Bronchial epithelial cell (primary cell): ENCODE results near the gene DRD2. TPM values are rescaled to one million over a fixed set of nuclear protein-coding genes. Genes with fewer than 3 reads are reported as not detected.

Experiments used
- DNase-seq: peaks from one replicate; pipeline ENCODE4 v3.0.0-alpha.2; 2010; ENCODE audit warnings: low read depth
- FAIRE-seq: peaks from 2 replicates; lab custom pipeline; 2011; peaks lifted over from hg19 to GRCh38; lab: Jason Lieb, UNC
- H3K27me3 ChIP-seq: 2 replicates; pipeline ENCODE4 v1.5.1; 2011; ENCODE audit warnings: low read length; ENCODE audit not compliant: control insufficient read depth, insufficient read depth
- H3K36me3 ChIP-seq: 2 replicates; pipeline ENCODE4 v1.5.1; 2011; ENCODE audit warnings: low read length; ENCODE audit not compliant: control insufficient read depth, insufficient read depth
- H3K4me3 ChIP-seq: 2 replicates; pipeline ENCODE4 v1.5.1; 2011; ENCODE audit warnings: mild to moderate bottlenecking, low read depth, low read length, control low read depth
- CTCF ChIP-seq: IDR thresholded peaks from 2 replicates; pipeline ENCODE4 v1.5.1; 2011; ENCODE audit warnings: mild to moderate bottlenecking, moderate library complexity, low read length, control low read depth, inconsistent platforms; ENCODE audit not compliant: insufficient read depth, severe bottlenecking
- total RNA-seq: library from RNA; depleted of rRNA; stranded (reverse); fragments of >200 nt; gene quantifications from 2 replicates; pipeline ENCODE4 v1.2.1, GENCODE V29; 2014

The DRD2 gene
- total RNA-seq, 1 donor from 2014 or later: not detected

DNA sequence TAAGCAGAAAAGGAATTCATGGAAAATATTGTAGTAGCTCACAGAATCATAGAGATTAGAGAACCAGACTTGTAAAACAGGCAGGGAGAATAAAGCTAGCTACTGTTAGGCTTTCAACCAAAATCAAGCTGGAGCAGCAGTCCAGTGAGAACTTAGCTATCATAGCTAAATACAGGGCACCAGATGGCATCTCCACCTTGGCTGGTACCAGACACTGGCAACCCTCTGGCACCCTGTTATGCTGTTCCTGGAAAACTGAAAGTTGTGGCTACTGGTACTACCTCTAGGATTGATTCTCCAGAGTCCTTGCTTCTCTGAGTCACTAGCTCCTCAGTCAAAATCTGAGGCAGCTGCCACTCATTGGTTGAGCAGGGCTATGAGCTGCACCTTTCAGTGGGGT, 6.0 kb upstream of the DRD2 start:
- FAIRE-seq (no peak), DNase-seq (no peak)
- H3K36me3 ChIP-seq: no peaks in the 10 kb centered on the region
- peaks cover 8% of the 10 kb centered on the region for H3K27me3 ChIP-seq
- no peak for TF ChIP-seq CTCF
- no peak overlapping the region for H3K4me3 ChIP-seq

DNA sequence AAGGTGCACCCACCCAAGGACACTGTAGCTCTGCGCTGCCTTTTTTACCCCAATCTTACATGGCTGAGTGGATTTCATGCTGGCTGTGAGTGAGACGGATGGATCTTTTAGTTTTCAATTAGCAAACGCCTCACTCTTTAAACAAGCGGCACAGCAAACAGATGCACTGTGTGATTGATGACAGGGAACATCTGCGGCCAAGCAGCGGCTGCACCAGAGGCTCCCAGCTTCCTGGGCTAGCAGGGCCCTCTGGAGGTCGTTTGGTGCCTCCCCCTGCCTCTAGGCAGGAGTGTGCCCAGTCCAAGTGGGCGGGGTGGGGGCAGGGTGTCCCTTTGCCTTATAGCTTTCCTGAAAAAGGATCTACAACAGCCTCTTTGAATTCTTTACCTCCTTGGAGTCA, 2.1 kb upstream of the DRD2 start:
- Histone ChIP-seq H3K4me3 (no peak overlapping the region), H3K27me3 (peaks cover 25% of the 10 kb centered on the region), H3K36me3 (no peaks in the 10 kb centered on the region)
- FAIRE-seq (no peak), DNase-seq (no peak)
- TF ChIP-seq CTCF: no peak

DNA sequence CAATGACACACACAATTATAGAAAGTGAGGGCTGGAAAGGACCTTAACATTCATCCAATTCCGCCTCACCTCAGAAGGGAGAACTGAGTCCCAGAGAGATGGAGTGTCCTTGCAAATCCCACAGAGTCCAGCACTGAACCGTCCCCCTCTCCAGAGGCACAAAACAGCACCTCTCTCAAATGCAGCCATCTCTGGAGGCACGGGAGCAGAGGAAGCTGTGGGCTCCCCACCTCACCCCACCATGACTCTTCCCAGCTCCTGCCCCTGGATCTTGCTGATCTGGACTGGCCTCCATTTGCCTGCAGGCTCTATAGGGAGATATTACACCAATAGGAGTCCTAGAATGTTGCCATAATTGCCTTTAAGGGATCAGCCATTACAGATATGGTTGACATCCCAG, 1.4 kb upstream of the DRD2 start:
- DNase-seq: no peak
- H3K4me3 ChIP-seq: no peak overlapping the region
- FAIRE-seq: no peak
- H3K36me3 ChIP-seq: no peaks in the 10 kb centered on the region
- peaks cover 26% of the 10 kb centered on the region for H3K27me3 ChIP-seq
- no peak for TF ChIP-seq CTCF

DNA sequence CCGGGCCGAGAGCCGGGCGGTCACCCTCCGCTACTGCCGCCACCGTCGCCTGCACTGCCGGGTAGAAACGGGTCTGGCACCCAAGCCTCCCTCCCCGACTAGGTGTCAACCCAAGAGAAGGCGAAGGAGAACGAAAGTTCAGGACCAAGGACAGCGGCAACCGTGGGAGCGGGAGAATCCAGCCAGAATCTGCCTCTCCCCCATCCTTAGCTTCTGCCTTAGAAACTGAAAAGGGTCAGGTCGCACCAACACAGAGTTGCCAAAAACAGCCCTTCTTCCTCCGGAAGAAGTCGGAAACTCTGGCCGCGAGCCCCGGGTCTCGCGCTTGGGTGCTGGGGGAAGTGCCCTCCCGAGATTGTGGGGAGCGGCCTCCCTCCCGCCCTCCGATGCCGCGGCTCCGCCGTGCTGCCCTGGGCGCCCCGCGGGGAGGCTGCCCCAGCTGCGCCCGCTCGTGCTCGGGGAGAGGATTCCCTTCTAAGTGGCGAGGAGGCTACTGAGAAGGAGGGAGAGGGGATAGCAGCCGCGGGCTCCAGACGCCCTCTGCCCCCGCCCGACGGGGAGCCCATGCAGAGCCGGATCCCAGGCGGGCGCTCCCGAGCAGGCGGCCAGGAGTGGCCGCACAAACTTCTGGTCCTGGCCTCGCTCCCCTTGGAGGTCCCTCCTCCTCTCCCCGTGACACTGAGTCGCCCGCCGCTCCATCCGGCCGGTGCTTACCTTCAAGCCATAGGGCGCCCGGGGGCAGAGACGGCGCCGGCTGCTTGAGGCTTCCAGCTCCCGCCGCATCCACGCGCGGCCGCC, 637 bp downstream of the DRD2 start:
- Histone ChIP-seq H3K27me3 (peaks cover 28% of the 10 kb centered on the region), H3K36me3 (no peaks in the 10 kb centered on the region), H3K4me3 (no peak overlapping the region)
- FAIRE-seq: no peak
- peak; percentile 64 for DNase-seq
- TF ChIP-seq CTCF: no peak

DNA sequence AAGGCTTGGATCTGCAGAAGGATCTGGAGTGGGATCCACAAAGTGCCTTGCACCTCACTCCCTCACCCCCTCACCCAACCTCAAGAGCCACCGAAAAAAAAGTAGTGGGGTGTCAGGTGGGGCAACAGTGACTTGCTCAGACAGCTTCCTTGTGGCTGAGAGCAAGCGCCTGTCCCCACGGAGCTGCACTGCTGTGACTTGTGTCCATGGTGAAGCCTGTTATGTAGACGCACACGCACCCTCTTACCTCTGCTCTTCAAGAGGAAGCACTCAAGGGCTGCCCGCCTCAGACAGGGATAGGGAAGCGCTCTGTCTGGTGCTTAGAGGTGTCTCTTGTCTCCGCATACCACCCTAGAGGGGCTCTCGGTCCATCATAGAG, 1.2 kb downstream of the DRD2 start:
- TF ChIP-seq CTCF: no peak
- Histone ChIP-seq H3K27me3 (peaks cover 28% of the 10 kb centered on the region), H3K36me3 (no peaks in the 10 kb centered on the region), H3K4me3 (no peak overlapping the region)
- FAIRE-seq (no peak), DNase-seq (no peak)

- H3K4me3 ChIP-seq: no peak overlapping the region
- H3K27me3 ChIP-seq: peaks cover 25% of the 10 kb centered on the region
- TF ChIP-seq CTCF: no peak
Measured at GRCh38 chr11:113472471-113472870, 2.7 kb downstream of the DRD2 start.

More at GRCh38 chr11:113472471-113472870, 2.7 kb downstream of the DRD2 start:
- H3K36me3 ChIP-seq: no peaks in the 10 kb centered on the region
- FAIRE-seq (no peak), DNase-seq (no peak)
